H9 (cell line): ENCODE measurements around the gene KCNK13. TPM values are rescaled to one million over a fixed set of nuclear protein-coding genes. Genes with fewer than 3 reads are reported as not detected.

Experiments
- DNase-seq: peaks from one replicate; pipeline ENCODE4 v3.0.0-alpha.2; 2017
- H2AFZ ChIP-seq: one replicate; pipeline ENCODE4 v1.6.1; 2013; ENCODE audit warnings: mild to moderate bottlenecking, low read length, control low read depth, moderate library complexity
- H2AK5ac ChIP-seq: 2 replicates; pipeline ENCODE4 v1.6.1; 2013; ENCODE audit warnings: low read length, control low read depth, mixed read lengths; ENCODE audit not compliant: insufficient read length
- H2BK120ac ChIP-seq: one replicate; pipeline ENCODE4 v1.6.1; 2013; ENCODE audit warnings: low read depth, mild to moderate bottlenecking, low read length, control low read depth, inconsistent platforms; ENCODE audit not compliant: poor library complexity, severe bottlenecking
- H2BK12ac ChIP-seq: 2 replicates; pipeline ENCODE4 v1.6.1; 2013; ENCODE audit warnings: low read length, control low read depth, mixed read lengths, low read depth; ENCODE audit not compliant: insufficient read length
- H2BK15ac ChIP-seq: 2 replicates; pipeline ENCODE4 v1.6.1; 2013; ENCODE audit warnings: low read depth, low read length, control low read depth
- H2BK20ac ChIP-seq: one replicate; pipeline ENCODE4 v1.6.1; 2013; ENCODE audit warnings: low read depth, mild to moderate bottlenecking, low read length, control low read depth, inconsistent platforms; ENCODE audit not compliant: poor library complexity, severe bottlenecking
- H2BK5ac ChIP-seq: 2 replicates; pipeline ENCODE4 v1.6.1; 2013; ENCODE audit warnings: low read length, control low read depth, mixed read lengths; ENCODE audit not compliant: insufficient read length
- H3K14ac ChIP-seq: 2 replicates; pipeline ENCODE4 v1.6.1; 2013; ENCODE audit warnings: low read length, control low read depth; ENCODE audit not compliant: insufficient read depth
- H3K18ac ChIP-seq: 2 replicates; pipeline ENCODE4 v1.6.1; 2013; ENCODE audit warnings: low read depth, mild to moderate bottlenecking, mixed read lengths, low read length, control low read depth; ENCODE audit not compliant: insufficient read length
- H3K23ac ChIP-seq: 2 replicates; pipeline ENCODE4 v1.6.1; 2013; ENCODE audit warnings: low read length, control low read depth, mixed read lengths, low read depth; ENCODE audit not compliant: insufficient read length
- H3K23me2 ChIP-seq: 2 replicates; pipeline ENCODE4 v1.6.1; 2013; ENCODE audit warnings: low read depth, mild to moderate bottlenecking, mixed read lengths, low read length, control low read depth; ENCODE audit not compliant: insufficient read length, poor library complexity, severe bottlenecking
- H3K27ac ChIP-seq: 2 replicates; pipeline ENCODE4 v1.5.1; 2013; ENCODE audit warnings: low read length, control low read depth, mixed read lengths, low read depth; ENCODE audit not compliant: insufficient read length
- H3K27me3 ChIP-seq: 2 replicates; pipeline ENCODE4 v1.6.1; 2013; ENCODE audit warnings: low read length, control low read depth, inconsistent platforms; ENCODE audit not compliant: insufficient read depth
- H3K4ac ChIP-seq: 2 replicates; pipeline ENCODE4 v1.6.1; 2013; ENCODE audit warnings: low read depth, mild to moderate bottlenecking, control low read depth, inconsistent platforms, low read length, moderate library complexity
- H3K4me1 ChIP-seq: 2 replicates; pipeline ENCODE4 v1.6.1; 2013; ENCODE audit warnings: low read length, control low read depth, inconsistent platforms; ENCODE audit not compliant: insufficient read depth
- H3K4me2 ChIP-seq: 2 replicates; pipeline ENCODE4 v1.6.1; 2013; ENCODE audit warnings: low read length, control low read depth, mixed read lengths; ENCODE audit not compliant: insufficient read length, insufficient read depth
- H3K56ac ChIP-seq: 2 replicates; pipeline ENCODE4 v1.6.1; 2013; ENCODE audit warnings: low read depth, mild to moderate bottlenecking, mixed read lengths, low read length, control low read depth; ENCODE audit not compliant: insufficient read length
- H3K79me1 ChIP-seq: 2 replicates; pipeline ENCODE4 v1.6.1; 2013; ENCODE audit warnings: low read depth, mild to moderate bottlenecking, moderate library complexity, low read length, control low read depth, inconsistent platforms; ENCODE audit not compliant: insufficient read depth, poor library complexity, severe bottlenecking
- H3K79me2 ChIP-seq: 2 replicates; pipeline ENCODE4 v1.6.1; 2013; ENCODE audit warnings: low read length, control low read depth, inconsistent platforms; ENCODE audit not compliant: insufficient read depth
- H3K9ac ChIP-seq: 2 replicates; pipeline ENCODE4 v1.6.1; 2013; ENCODE audit warnings: low read length, control low read depth, mixed read lengths; ENCODE audit not compliant: insufficient read length; ENCODE audit errors: extremely low read depth
- H3K9me3 ChIP-seq: one replicate; pipeline ENCODE4 v1.6.1; 2013; ENCODE audit warnings: low read depth, low read length, inconsistent platforms; ENCODE audit not compliant: control insufficient read depth
- H3T11ph ChIP-seq: one replicate; pipeline ENCODE4 v1.6.1; 2013; ENCODE audit warnings: mild to moderate bottlenecking, low read length, control low read depth, inconsistent platforms
- H4K20me1 ChIP-seq: one replicate; pipeline ENCODE4 v1.6.1; 2013; ENCODE audit not compliant: control insufficient read depth, insufficient read length, insufficient read depth
- H4K5ac ChIP-seq: 2 replicates; pipeline ENCODE4 v1.6.1; 2013; ENCODE audit warnings: low read depth, mild to moderate bottlenecking, mixed read lengths, low read length, control low read depth; ENCODE audit not compliant: insufficient read length
- H4K8ac ChIP-seq: replicated peaks from 2 replicates; pipeline ENCODE4 v1.6.1; 2013; ENCODE audit warnings: low read length, control low read depth, mixed read lengths, low read depth; ENCODE audit not compliant: insufficient read length
- H4K91ac ChIP-seq: 2 replicates; pipeline ENCODE4 v1.6.1; 2013; ENCODE audit warnings: low read depth, mild to moderate bottlenecking, moderate library complexity, mixed read lengths, low read length, control low read depth; ENCODE audit not compliant: insufficient read length
- H3K27ac Mint-ChIP-seq, 3 experiments: 2 replicates in 2 of 3; 3 replicates in 1 of 3; pipeline ENCODE4 v1.8.0; 2020 to 2021; ENCODE audit warnings: mixed read lengths in 3 of 3, mild to moderate bottlenecking in 1 of 3, moderate library complexity in 1 of 3
- H3K27me3 Mint-ChIP-seq: 2 replicates; pipeline ENCODE4 v1.8.0; 2021; ENCODE audit warnings: low read depth, mild to moderate bottlenecking, moderate library complexity, mixed read lengths
- H3K36me3 Mint-ChIP-seq, 3 experiments: 2 replicates in 2 of 3; 3 replicates in 1 of 3; pipeline ENCODE4 v1.8.0; 2020 to 2021; ENCODE audit warnings: low read depth in 3 of 3, mixed read lengths in 3 of 3; ENCODE audit not compliant: insufficient read depth in 1 of 3
- H3K4me1 Mint-ChIP-seq, 2 experiments: 2 replicates each; pipeline ENCODE4 v1.8.0; 2020; ENCODE audit warnings: mixed read lengths in 2 of 2
- H3K4me3 Mint-ChIP-seq, 2 experiments: 2 replicates in 1 of 2; 3 replicates in 1 of 2; pipeline ENCODE4 v1.8.0; 2020 to 2021; ENCODE audit warnings: mild to moderate bottlenecking in 2 of 2, mixed read lengths in 2 of 2, moderate library complexity in 1 of 2
- H3K9me3 Mint-ChIP-seq, 2 experiments: 2 replicates in 1 of 2; 3 replicates in 1 of 2; pipeline ENCODE4 v1.8.0; 2020; ENCODE audit warnings: mild to moderate bottlenecking in 2 of 2, mixed read lengths in 2 of 2, moderate library complexity in 1 of 2
- CTCF ChIP-seq: fragments of 200-600 bp; sonication (generic); conservative IDR thresholded peaks from 3 replicates; pipeline ENCODE4 v1.8.0; 2021; ENCODE audit warnings: antibody characterized with exemption, mild to moderate bottlenecking
- WGBS: extraction: QIAGEN DNeasy Blood & Tissue Kit; methylation state at CpG from one replicate; pipeline ENCODE4 v1.1.7; 2013; ENCODE audit warnings: missing lambda C conversion rate, low lambda C conversion rate, mixed read lengths; ENCODE audit not compliant: insufficient read length; ENCODE audit errors: extremely low coverage; 5-methylcytosine and 5-hydroxymethylcytosine counted together
- total RNA-seq: library from RNA; stranded (reverse); gene quantifications from 2 replicates; pipeline ENCODE4 v1.2.1, GENCODE V29; 2021

Gene KCNK13
- total RNA-seq, 1 experiment from 2014 or later, result 0.39 TPM

GRCh38 chr14:90017371-90017770 is 44.4 kb upstream of the KCNK13 start:
- Histone ChIP-seq H3K18ac (no peak overlapping the region), H4K5ac (no peak overlapping the region), H3K9ac (no peak overlapping the region), H2BK120ac (no peak overlapping the region), H2AK5ac (no peak overlapping the region), H3K27ac (no peak overlapping the region), H3K56ac (no peak overlapping the region), H4K20me1 (no peaks in the 10 kb centered on the region), H4K91ac (no peak overlapping the region), H3K4me2 (no peak overlapping the region), H3K27me3 (no peaks in the 10 kb centered on the region), H3K4me1 (no peaks in the 10 kb centered on the region), H3K79me1 (no peaks in the 10 kb centered on the region), H3K79me2 (no peaks in the 10 kb centered on the region), H3T11ph (no peak overlapping the region), H2BK15ac (no peak overlapping the region), H3K14ac (no peak overlapping the region), H4K8ac (no peak overlapping the region), H2BK5ac (no peak overlapping the region), H3K4ac (no peak overlapping the region), H3K23me2 (no peaks in the 10 kb centered on the region), H3K9me3 (no peaks in the 10 kb centered on the region), H3K23ac (no peak overlapping the region), H2AFZ (no peak overlapping the region), H2BK20ac (no peak overlapping the region), H2BK12ac (no peak overlapping the region)
- TF ChIP-seq CTCF, result no peak
- H3K36me3 Mint-ChIP-seq, result peaks cover 25 to 58% (median 56%) of the 10 kb centered on the region in 3 experiments
- H3K4me3 Mint-ChIP-seq, result no peak overlapping the region
- peaks cover 6 to 11% of the 10 kb centered on the region in 2 experiments; a peak in 3 of 5 replicates for H3K9me3 Mint-ChIP-seq
- H3K27ac Mint-ChIP-seq, result no peak overlapping the region
- no peaks in the 10 kb centered on the region for H3K4me1 Mint-ChIP-seq
- DNase-seq, result no peak
- no CpG with 5 or more reads among the region's 4 CpGs for WGBS
- no peaks in the 10 kb centered on the region for H3K27me3 Mint-ChIP-seq
